ENCODE data around the gene HNRNPA1.

- TF ChIP-seq CTCF (IDR thresholded peaks at IDR 0.05; ENCODE audit: insufficient read depth, low read length) (no peak), GABPA (IDR thresholded peaks at IDR 0.05; ENCODE audit: low read depth) (no peak)
Measured at GRCh38 chr12:54279227-54279631, 1.3 kb upstream of the HNRNPA1 start.

Measured in HL-60 (cell line).